ENCODE measurements around the gene GLYATL1B. TPM values are rescaled to one million over a fixed set of nuclear protein-coding genes. Genes with fewer than 3 reads are reported as not detected.
"Not testable (repeated sequence)": the region's sequence is repeated elsewhere in the genome, so short reads cannot be mapped to it uniquely, and the experiment has no call there.

The GLYATL1B gene
- total RNA-seq, 1 donor from 2014 or later = not detected

DNA sequence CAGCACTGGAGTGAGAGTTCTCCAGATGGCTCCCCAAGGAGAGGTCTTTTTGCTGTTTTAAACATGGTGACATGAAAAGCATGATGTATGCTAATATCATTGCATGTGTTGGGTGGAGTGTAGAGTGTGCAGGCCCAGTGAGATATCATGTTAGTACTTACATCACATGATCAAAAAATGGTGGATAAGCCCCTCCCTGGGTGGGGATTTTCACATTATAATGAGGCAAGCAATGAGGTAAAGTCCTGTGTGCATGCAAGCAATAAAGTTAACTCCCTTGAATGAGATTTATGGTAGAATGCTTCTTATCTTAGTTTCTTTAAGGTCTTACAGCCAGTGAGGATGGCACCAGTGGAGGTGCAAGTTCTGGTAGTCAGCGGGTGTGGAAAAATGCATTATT lies 29.4 kb downstream of the GLYATL1B start:
- ATAC-seq (ENCODE audit: low read depth) (no peak), DNase-seq (no peak)
- intact Hi-C loops (cut with micrococcal nuclease) = no loop called here
- CTCF ChIA-PET = no interaction called here
- POLR2A ChIA-PET = no interaction called here
- peaks cover 6% of the 10 kb centered on the region for H3K4me1 Mint-ChIP-seq
- peaks cover 22% of the 10 kb centered on the region for H3K9me3 Mint-ChIP-seq
- peaks cover 74% of the 10 kb centered on the region for H3K36me3 Mint-ChIP-seq (ENCODE audit: low read depth)
- H3K27me3 Mint-ChIP-seq = no peaks in the 10 kb centered on the region
- no peak overlapping the region for H3K4me3 Mint-ChIP-seq
- H3K27ac Mint-ChIP-seq = no peak overlapping the region
- TF ChIP-seq, protein P1, sequence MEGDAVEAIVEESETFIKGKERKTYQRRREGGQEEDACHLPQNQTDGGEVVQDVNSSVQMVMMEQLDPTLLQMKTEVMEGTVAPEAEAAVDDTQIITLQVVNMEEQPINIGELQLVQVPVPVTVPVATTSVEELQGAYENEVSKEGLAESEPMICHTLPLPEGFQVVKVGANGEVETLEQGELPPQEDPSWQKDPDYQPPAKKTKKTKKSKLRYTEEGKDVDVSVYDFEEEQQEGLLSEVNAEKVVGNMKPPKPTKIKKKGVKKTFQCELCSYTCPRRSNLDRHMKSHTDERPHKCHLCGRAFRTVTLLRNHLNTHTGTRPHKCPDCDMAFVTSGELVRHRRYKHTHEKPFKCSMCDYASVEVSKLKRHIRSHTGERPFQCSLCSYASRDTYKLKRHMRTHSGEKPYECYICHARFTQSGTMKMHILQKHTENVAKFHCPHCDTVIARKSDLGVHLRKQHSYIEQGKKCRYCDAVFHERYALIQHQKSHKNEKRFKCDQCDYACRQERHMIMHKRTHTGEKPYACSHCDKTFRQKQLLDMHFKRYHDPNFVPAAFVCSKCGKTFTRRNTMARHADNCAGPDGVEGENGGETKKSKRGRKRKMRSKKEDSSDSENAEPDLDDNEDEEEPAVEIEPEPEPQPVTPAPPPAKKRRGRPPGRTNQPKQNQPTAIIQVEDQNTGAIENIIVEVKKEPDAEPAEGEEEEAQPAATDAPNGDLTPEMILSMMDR (IDR thresholded peaks at IDR 0.05) = no peak

DNA sequence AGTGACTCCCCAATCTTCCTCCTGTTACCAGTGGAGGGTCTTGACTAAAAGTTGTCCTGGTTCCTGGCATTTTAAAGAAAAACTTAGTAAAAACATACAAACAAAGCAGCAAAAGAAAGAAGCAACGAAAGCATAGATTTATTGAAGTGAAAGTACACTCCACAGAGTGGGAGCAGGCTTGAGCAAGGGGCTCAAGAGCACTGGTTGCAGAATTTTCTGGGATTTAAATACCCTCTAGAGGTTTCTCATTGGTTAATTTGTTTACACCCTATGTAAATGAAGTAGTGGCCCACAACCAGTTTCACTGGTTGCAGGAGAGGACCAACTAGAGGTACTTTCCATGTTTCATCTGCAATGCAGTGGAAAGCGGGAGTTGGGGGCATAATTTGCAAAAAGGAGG lies 31.7 kb downstream of the GLYATL1B start:
- ATAC-seq (ENCODE audit: low read depth) (no peak), DNase-seq (no peak)
- intact Hi-C loops (cut with micrococcal nuclease) = no loop called here
- peaks cover 68% of the 10 kb centered on the region for H3K36me3 Mint-ChIP-seq (ENCODE audit: low read depth)
- H3K27ac Mint-ChIP-seq = no peak overlapping the region
- no peaks in the 10 kb centered on the region for H3K27me3 Mint-ChIP-seq
- CTCF ChIA-PET = no interaction called here
- TF ChIP-seq, protein P1 (IDR thresholded peaks at IDR 0.05) = no peak
- H3K4me3 Mint-ChIP-seq = no peak overlapping the region
- POLR2A ChIA-PET = no interaction called here
- H3K9me3 Mint-ChIP-seq = peaks cover 22% of the 10 kb centered on the region
- peaks cover 7% of the 10 kb centered on the region for H3K4me1 Mint-ChIP-seq

DNA sequence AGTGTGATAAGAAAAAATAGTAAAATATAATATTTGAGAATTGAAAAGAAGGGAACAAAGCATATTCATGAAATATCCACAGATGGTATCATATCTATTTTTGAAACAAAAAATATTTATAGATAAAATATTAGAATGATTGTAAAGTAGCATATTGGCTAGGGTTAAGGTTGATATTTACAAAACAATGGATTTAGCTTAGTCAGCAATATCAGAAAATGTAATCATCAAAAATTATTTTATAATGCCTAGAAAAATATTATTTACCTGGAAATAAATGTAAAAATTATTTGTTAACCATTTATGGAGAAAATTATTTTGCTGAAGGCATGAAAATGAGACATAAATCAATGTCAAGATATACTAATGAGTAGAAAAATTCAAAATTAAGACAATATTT lies 33.7 kb downstream of the GLYATL1B start:
- CTCF ChIA-PET = no interaction called here
- peaks cover 26% of the 10 kb centered on the region for H3K9me3 Mint-ChIP-seq
- POLR2A ChIA-PET = interaction anchor here (1.1 kb wide), 1 partner anchor 9 kb away, joined by 4 read pairs; no protein-coding TSS in a partner anchor

DNA sequence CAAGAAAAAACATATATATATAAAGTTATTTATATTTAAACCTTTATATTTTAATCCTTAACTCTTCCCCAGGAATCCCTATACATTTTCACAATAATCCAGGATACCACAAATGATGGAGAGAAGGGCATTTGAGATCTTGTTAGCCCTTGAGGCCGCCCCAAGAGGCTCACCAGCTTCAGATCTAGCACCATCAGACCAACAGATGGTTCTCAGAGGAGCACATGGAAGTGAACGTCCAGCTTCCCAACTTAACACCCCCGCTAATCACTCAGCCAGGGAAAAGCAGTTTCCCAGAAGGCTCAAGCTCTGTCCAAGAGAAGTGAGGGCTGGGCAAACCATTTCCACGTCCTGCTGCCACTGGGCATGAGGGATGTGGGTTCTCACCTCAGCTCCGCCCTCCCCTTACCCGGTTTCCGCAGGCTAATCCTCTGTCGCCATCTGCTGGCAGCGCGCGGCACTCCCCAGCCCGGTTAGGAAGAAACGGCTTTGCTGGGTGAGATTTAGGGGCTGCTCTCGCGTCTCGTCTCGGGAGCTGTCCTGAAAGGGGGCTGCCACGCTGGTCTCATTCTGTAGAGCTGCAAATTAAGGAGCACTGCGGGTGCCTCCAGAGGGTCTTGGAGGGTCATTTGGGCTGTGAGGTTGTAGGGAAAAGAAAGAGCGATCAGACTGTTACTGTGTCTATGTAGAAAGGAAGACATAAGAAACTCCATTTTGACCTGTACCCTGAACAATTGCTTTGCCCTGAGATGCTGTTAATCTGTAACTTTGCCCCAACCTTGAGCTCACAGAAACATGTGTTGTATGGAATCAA lies 49.7 kb downstream of the GLYATL1B start:
- H3K27me3 Mint-ChIP-seq = no peaks in the 10 kb centered on the region
- CTCF ChIA-PET = interaction anchor here (0.6 to 3.9 kb wide), 48 partner anchors 9 to 568 kb away, joined by 3 to 50 read pairs (median 6); partner anchors contain the start of gene FAM111B
- H3K4me3 Mint-ChIP-seq = peak overlapping the region; percentile 69
- peaks cover 12% of the 10 kb centered on the region for H3K9me3 Mint-ChIP-seq
- H3K27ac Mint-ChIP-seq = peak overlapping the region; percentile 88
- POLR2A ChIA-PET = interaction anchor here (0.6 to 2.0 kb wide), 14 partner anchors 8 to 563 kb away, joined by 3 to 17 read pairs (median 6); partner anchors contain the start of gene FAM111B
- intact Hi-C loops (cut with micrococcal nuclease) = loop anchor here (1.0 to 2.0 kb wide), 10 partner anchors 29 to 568 kb away; partner anchors contain the start of gene FAM111B
- H3K4me1 Mint-ChIP-seq = peaks cover 25% of the 10 kb centered on the region
- DNase-seq (peak; percentile 85), ATAC-seq (ENCODE audit: low read depth) (peak; percentile 98)
- peaks cover 70% of the 10 kb centered on the region for H3K36me3 Mint-ChIP-seq (ENCODE audit: low read depth)
- TF ChIP-seq, protein P1 (IDR thresholded peaks at IDR 0.05) = peak; percentile 91

More for the DNA sequence above, 33.7 kb downstream of the GLYATL1B start:
- DNase-seq (no peak), ATAC-seq (ENCODE audit: low read depth) (no peak)
- Mint-ChIP-seq H3K4me3 (no peak overlapping the region), H3K36me3 (ENCODE audit: low read depth) (peaks cover 63% of the 10 kb centered on the region), H3K27me3 (no peaks in the 10 kb centered on the region), H3K4me1 (peaks cover 7% of the 10 kb centered on the region), H3K27ac (no peak overlapping the region)
- TF ChIP-seq, protein P1 (IDR thresholded peaks at IDR 0.05) = no peak
- intact Hi-C loops (cut with micrococcal nuclease) = no loop called here

DNA sequence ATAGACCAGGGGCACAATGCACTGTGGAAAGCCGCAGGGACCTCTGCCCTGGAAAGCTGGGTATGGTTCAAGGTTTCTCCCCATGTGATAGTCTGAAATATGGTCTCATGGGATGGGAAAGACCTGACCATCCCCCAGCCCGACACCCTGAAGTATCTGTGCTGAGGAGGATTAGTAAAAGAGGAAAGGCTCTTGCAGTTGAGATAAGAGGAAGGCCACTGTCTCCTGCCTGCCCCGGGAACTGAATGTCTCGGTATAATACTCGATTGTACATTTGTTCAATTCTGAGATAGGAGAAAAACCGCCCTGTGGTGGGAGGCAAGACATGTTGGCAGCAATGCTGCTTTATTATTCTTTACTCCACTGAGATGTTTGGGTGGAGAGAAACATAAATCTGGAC lies 50.4 kb downstream of the GLYATL1B start:
- H3K9me3 Mint-ChIP-seq = not testable (repeated sequence)
- POLR2A ChIA-PET = interaction anchor here (0.6 to 2.0 kb wide), 5 partner anchors 22 to 563 kb away, joined by 3 to 7 read pairs (median 4); no protein-coding TSS in a partner anchor
- CTCF ChIA-PET = interaction anchor here (1.1 to 3.9 kb wide), 37 partner anchors 8 to 569 kb away, joined by 3 to 50 read pairs (median 10); partner anchors contain the start of gene FAM111B

More for the DNA sequence above, 50.4 kb downstream of the GLYATL1B start:
- ATAC-seq (ENCODE audit: low read depth); DNase-seq; H3K4me3 Mint-ChIP-seq; H3K27me3 Mint-ChIP-seq: not testable (repeated sequence)
- intact Hi-C loops (cut with micrococcal nuclease) = loop anchor here (1.0 to 2.0 kb wide), 10 partner anchors 29 to 568 kb away; partner anchors contain the start of gene FAM111B
- Mint-ChIP-seq H3K36me3 (ENCODE audit: low read depth) (peaks cover 63% of the 10 kb centered on the region), H3K27ac (peak overlapping the region; percentile 4), H3K4me1 (peaks cover 32% of the 10 kb centered on the region)

Data from activated B cell treated with CpG ODN at 0.5 μM for 24 hours (primary cell).